HEK293 (cell line): ENCODE data around the gene SPX.

Experiments used
- CTCF ChIA-PET: fragments of 350-600 bp; formaldehyde crosslinking; extraction: SDS; loops from one replicate; lab custom pipeline; 2021; ENCODE audit warnings: antibody characterized with exemption; lab: Yijun Ruan, JAX
- POLR2A ChIA-PET: fragments of 300-600 bp; formaldehyde crosslinking; extraction: SDS; loops from one replicate; lab custom pipeline; 2020; ENCODE audit warnings: antibody characterized with exemption, inconsistent platforms; lab: Yijun Ruan, JAX
- H3K27ac ChIP-seq: fragments of 200-500 bp; sonication (Bioruptor generic); 2 replicates; pipeline ENCODE4 v1.5.1; 2014; ENCODE audit warnings: low read depth, low read length, control low read depth, inconsistent platforms; ENCODE audit errors: extremely low read depth
- H3K36me3 ChIP-seq, 2 experiments: fragments of 200-500 bp in 1 of 2; sonication (Bioruptor generic) in 1 of 2; 1 replicate in 1 of 2; 2 replicates in 1 of 2; pipeline ENCODE4 v1.5.1; 2014 to 2017; ENCODE audit warnings: inconsistent platforms in 2 of 2, low read length in 2 of 2; ENCODE audit not compliant: control insufficient read depth in 2 of 2, insufficient read depth in 1 of 2
- H3K4me1 ChIP-seq: fragments of 200-500 bp; sonication (Bioruptor generic); 2 replicates; pipeline ENCODE4 v1.5.1; 2014; ENCODE audit warnings: mild to moderate bottlenecking, low read length, inconsistent platforms; ENCODE audit not compliant: control insufficient read depth, insufficient read depth
- H3K4me3 ChIP-seq: 2 replicates; pipeline ENCODE4 v1.5.1; 2011; ENCODE audit warnings: low read depth, mild to moderate bottlenecking, control low read depth, low read length, moderate library complexity
- H3K9me3 ChIP-seq: fragments of 200-500 bp; sonication (Bioruptor generic); 2 replicates; pipeline ENCODE4 v1.5.1; 2014; ENCODE audit warnings: low read depth, low read length, inconsistent platforms; ENCODE audit not compliant: control insufficient read depth, insufficient read depth
- BCL11A ChIP-seq: fragments of 450-650 bp; formaldehyde crosslinking; IDR thresholded peaks from 2 replicates; pipeline ENCODE4 v1.5.1; 2016; ENCODE audit warnings: low read depth, missing biosample characterization, missing genetic modification characterization
- BCL11B ChIP-seq: fragments of 450-650 bp; formaldehyde crosslinking; IDR thresholded peaks from 2 replicates; pipeline ENCODE4 v1.5.1; 2016; ENCODE audit warnings: low read depth, missing biosample characterization, missing genetic modification characterization
- HIC1 ChIP-seq: fragments of 450-650 bp; formaldehyde crosslinking; IDR thresholded peaks from 2 replicates; pipeline ENCODE4 v1.5.1; 2016; ENCODE audit warnings: missing biosample characterization, missing genetic modification characterization
- PRDM2 ChIP-seq: fragments of 450-650 bp; formaldehyde crosslinking; IDR thresholded peaks from 2 replicates; pipeline ENCODE4 v1.5.1; 2016; ENCODE audit warnings: missing biosample characterization, missing genetic modification characterization, borderline replicate concordance
- PRDM4 ChIP-seq: fragments of 450-650 bp; formaldehyde crosslinking; IDR thresholded peaks from 2 replicates; pipeline ENCODE4 v1.5.1; 2017; ENCODE audit warnings: missing biosample characterization, missing genetic modification characterization
- ZBTB17 ChIP-seq: fragments of 450-650 bp; formaldehyde crosslinking; IDR thresholded peaks from 2 replicates; pipeline ENCODE4 v1.5.1; 2016; ENCODE audit warnings: missing biosample characterization, missing genetic modification characterization
- ZNF341 ChIP-seq: fragments of 450-650 bp; formaldehyde crosslinking; IDR thresholded peaks from 2 replicates; pipeline ENCODE4; 2016; ENCODE audit warnings: low read depth, missing biosample characterization, missing genetic modification characterization
- ZNF37A ChIP-seq: fragments of 450-650 bp; IDR thresholded peaks from 2 replicates; pipeline ENCODE4 v1.5.1; 2018; ENCODE audit warnings: missing biosample characterization, missing genetic modification characterization
- ZNF416 ChIP-seq: fragments of 450-650 bp; formaldehyde crosslinking; IDR thresholded peaks from 2 replicates; pipeline ENCODE4 v1.5.1; 2016; ENCODE audit warnings: missing biosample characterization, missing genetic modification characterization
- ZNF433 ChIP-seq: fragments of 450-650 bp; formaldehyde crosslinking; IDR thresholded peaks from 2 replicates; pipeline ENCODE4 v1.5.1; 2016; ENCODE audit warnings: missing biosample characterization, missing genetic modification characterization, low read depth
- ZNF48 ChIP-seq: fragments of 450-650 bp; formaldehyde crosslinking; IDR thresholded peaks from 2 replicates; pipeline ENCODE4 v1.5.1; 2016; ENCODE audit warnings: missing biosample characterization, missing genetic modification characterization
- ZNF555 ChIP-seq: fragments of 450-650 bp; formaldehyde crosslinking; conservative IDR thresholded peaks from 2 replicates; pipeline ENCODE4 v1.5.1; 2017; ENCODE audit warnings: missing biosample characterization, mild to moderate bottlenecking, missing genetic modification characterization, inconsistent platforms
- ZNF558 ChIP-seq: fragments of 450-650 bp; formaldehyde crosslinking; IDR thresholded peaks from 2 replicates; pipeline ENCODE4 v1.5.1; 2016; ENCODE audit warnings: missing biosample characterization, missing genetic modification characterization
- ZNF621 ChIP-seq: fragments of 450-650 bp; formaldehyde crosslinking; IDR thresholded peaks from 2 replicates; pipeline ENCODE4 v1.5.1; 2017; ENCODE audit warnings: missing biosample characterization, missing genetic modification characterization
- ZNF658 ChIP-seq: fragments of 450-650 bp; formaldehyde crosslinking; IDR thresholded peaks from 2 replicates; pipeline ENCODE4; 2016; ENCODE audit warnings: missing biosample characterization, missing genetic modification characterization
- ZNF692 ChIP-seq: fragments of 450-650 bp; formaldehyde crosslinking; IDR thresholded peaks from 2 replicates; pipeline ENCODE4 v1.5.1; 2016; ENCODE audit warnings: missing biosample characterization, missing genetic modification characterization
- ZNF707 ChIP-seq: fragments of 450-650 bp; formaldehyde crosslinking; IDR thresholded peaks from 2 replicates; pipeline ENCODE4 v1.5.1; 2016; ENCODE audit warnings: missing biosample characterization, missing genetic modification characterization
- ZNF768 ChIP-seq: fragments of 450-650 bp; formaldehyde crosslinking; IDR thresholded peaks from 2 replicates; pipeline ENCODE4 v1.5.1; 2018; ENCODE audit warnings: missing biosample characterization, mild to moderate bottlenecking, missing genetic modification characterization
- TF ChIP-seq, protein P1 (sequence below): IDR thresholded peaks from 2 replicates; pipeline ENCODE4 v1.6.1; 2011; ENCODE audit warnings: mild to moderate bottlenecking, low read depth, low read length, borderline replicate concordance
- TF ChIP-seq, protein P2 (sequence below): fragments of 450-650 bp; formaldehyde crosslinking; optimal IDR thresholded peaks from 2 replicates; pipeline ENCODE3; 2016; ENCODE audit warnings: missing biosample characterization, mild to moderate bottlenecking, missing genetic modification characterization

Gene SPX

DNA sequence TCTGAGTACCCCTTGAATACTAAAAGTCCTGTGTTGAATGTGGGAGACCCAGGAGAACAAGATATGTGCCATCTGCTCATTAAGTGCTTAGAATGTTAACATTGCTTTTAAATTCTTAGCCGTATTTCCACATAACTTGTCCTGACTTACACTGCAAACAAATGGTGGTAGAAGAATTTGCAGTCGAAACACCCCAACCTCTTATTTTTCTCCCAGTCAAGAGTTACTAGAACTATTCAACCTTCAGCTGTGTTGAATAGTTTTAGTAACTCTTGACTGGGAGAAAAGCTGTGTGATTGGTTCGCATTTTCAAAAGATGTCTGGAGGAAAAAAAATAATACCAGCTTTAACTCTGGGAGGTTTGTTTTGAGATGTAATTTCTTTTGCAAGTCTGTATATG, 7.6 kb upstream of the SPX start:
- POLR2A ChIA-PET = no interaction called here
- Histone ChIP-seq H3K4me3 (no peak overlapping the region), H3K36me3 (peaks cover 15 to 27% of the 10 kb centered on the region in 2 experiments; a peak in 2 of 3 replicates)
- CTCF ChIA-PET = interaction anchor here (0.6 kb wide), 1 partner anchor 218 kb away, joined by 3 read pairs; no protein-coding TSS in a partner anchor
- no peak for TF ChIP-seq ZNF341 (tag by site-specific recombination)
- TF ChIP-seq, protein P1, sequence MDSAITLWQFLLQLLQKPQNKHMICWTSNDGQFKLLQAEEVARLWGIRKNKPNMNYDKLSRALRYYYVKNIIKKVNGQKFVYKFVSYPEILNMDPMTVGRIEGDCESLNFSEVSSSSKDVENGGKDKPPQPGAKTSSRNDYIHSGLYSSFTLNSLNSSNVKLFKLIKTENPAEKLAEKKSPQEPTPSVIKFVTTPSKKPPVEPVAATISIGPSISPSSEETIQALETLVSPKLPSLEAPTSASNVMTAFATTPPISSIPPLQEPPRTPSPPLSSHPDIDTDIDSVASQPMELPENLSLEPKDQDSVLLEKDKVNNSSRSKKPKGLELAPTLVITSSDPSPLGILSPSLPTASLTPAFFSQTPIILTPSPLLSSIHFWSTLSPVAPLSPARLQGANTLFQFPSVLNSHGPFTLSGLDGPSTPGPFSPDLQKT = no peak
- TF ChIP-seq ZNF558 (tag by site-specific recombination) = no peak
- no peak for TF ChIP-seq ZNF48
- no peak for TF ChIP-seq ZNF37A
- no peak for TF ChIP-seq HIC1 (tag by site-specific recombination)
- TF ChIP-seq ZNF658 (tag by site-specific recombination) = no peak
- no peak for TF ChIP-seq BCL11B
- TF ChIP-seq BCL11A = no peak
- TF ChIP-seq ZNF621 (tag by site-specific recombination) = no peak
- no peak for TF ChIP-seq ZNF433 (tag by site-specific recombination)
- TF ChIP-seq, all 188 proteins: peak for 0
- Histone ChIP-seq H3K27ac (no peak overlapping the region), H3K4me1 (no peaks in the 10 kb centered on the region), H3K9me3 (no peaks in the 10 kb centered on the region)

GRCh38 chr12:21521541-21521940, 4.6 kb upstream of the SPX start:
- Histone ChIP-seq H3K9me3 (no peaks in the 10 kb centered on the region; the same call in 1 of the 2 replicates), H3K4me1 (no peaks in the 10 kb centered on the region), H3K27ac (no peak overlapping the region), H3K36me3 (peaks cover 4 to 8% of the 10 kb centered on the region in 2 experiments; a peak in 2 of 3 replicates), H3K4me3 (no peak overlapping the region)
- ChIA-PET POLR2A (no interaction called here), CTCF (no interaction called here)
- TF ChIP-seq PRDM2 (tag by site-specific recombination) (no peak), ZNF692 (tag by site-specific recombination) (no peak), ZNF768 (tag by site-specific recombination) (no peak), ZNF555 (tag by site-specific recombination) (no peak), ZBTB17 (tag by site-specific recombination) (no peak), ZNF416 (tag by site-specific recombination) (no peak), ZNF707 (no peak), PRDM4 (tag by site-specific recombination) (no peak)
- TF ChIP-seq, protein P2, sequence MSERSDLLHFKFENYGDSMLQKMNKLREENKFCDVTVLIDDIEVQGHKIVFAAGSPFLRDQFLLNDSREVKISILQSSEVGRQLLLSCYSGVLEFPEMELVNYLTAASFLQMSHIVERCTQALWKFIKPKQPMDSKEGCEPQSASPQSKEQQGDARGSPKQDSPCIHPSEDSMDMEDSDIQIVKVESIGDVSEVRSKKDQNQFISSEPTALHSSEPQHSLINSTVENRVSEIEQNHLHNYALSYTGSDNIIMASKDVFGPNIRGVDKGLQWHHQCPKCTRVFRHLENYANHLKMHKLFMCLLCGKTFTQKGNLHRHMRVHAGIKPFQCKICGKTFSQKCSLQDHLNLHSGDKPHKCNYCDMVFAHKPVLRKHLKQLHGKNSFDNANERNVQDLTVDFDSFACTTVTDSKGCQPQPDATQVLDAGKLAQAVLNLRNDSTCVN (tag by site-specific recombination) = no peak
